GM21381 (cell line): Measurements from ENCODE around the gene ZNF552.

Source experiments
- ATAC-seq: cut with Tn5 transposase; IDR thresholded peaks from one replicate; pipeline ENCODE4 v1.9.1; 2021; ENCODE audit warnings: mild to moderate bottlenecking, moderate library complexity; ENCODE audit not compliant: unreplicated experiment

The ZNF552 gene

GRCh38 chr19:57779220-57779845 lies 35.4 kb downstream of the ZNF552 start:
- no peak for ATAC-seq

DNA sequence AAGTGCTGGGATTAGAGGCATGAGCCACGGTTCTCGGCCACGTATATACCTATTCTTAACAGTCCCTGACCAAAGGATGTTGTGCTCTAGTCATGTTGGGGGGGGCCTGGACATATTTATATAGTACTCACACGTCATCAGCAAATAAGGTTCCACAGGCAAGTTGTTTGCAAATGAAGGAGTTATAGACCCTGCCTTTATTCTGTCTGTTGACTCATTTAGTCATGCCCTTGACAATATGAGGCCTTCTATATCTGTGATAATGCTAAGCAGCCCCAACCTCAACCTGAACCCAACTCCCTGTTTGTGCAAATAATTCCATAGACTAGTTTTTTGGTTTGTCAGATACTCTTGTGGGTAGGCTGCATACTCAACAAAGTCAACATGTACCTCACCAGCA lies 36.4 kb downstream of the ZNF552 start:
- no peak for ATAC-seq

- no peak for ATAC-seq
Measured at GRCh38 chr19:57776764-57777296, 37.9 kb downstream of the ZNF552 start.

DNA sequence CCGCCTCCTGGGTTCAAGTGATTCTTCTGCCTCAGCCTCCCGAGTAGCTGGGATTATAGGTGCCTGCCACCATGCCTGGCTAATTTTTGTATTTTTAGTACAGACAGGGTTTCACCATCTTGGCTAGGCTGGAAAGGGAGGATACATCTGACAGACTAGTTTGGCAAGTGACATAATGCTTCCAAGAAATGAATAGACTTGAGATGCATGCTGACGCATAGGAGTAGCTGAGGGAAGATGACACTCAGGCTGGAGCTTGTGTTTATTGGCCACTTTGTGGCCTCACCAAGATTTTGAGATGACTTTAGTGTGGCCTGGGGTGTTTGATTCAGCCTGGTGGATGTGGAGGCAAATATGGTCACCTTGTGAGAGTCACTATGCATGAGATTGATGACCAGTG lies 41.2 kb downstream of the ZNF552 start:
- ATAC-seq: no peak

GRCh38 chr19:57771417-57771816 lies 43.3 kb downstream of the ZNF552 start:
- no peak for ATAC-seq

DNA sequence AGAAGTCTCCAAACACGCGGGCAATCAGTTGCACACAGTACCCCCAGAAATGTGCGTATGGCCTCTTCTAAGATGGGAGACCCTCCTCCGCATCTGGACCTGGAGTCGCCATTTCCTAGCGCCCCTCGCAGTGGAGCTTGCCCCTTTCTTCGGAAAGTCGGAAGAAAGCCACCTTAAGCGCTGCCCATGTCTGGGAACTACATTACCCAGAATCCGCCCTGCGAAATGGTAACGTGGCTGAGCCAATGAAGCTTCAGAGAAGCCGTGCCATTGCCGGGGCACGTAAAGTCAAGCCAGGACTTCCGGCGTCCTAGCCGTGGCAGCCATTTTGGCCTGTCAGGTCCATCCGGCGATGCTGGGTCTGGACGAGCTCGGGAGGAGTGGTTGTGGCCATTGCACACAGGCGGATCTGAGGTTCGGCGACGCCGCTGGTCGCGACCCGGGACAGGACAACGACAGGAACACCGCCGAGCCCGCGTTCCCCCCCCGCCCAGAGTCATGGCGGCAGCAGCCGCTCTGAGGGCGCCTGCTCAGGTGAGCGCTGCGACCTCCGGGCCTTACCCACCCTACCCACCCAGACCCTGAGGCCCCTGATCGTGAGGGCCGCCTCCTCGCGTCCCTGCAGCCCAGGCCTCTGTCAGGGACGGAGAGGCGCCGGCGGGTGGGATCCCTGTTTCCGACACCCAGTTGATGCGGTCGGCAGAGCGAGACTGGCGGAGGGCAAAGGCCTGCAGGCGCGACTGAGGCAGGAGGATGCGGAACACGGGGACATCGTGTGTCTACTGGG lies 45.2 kb downstream of the ZNF552 start, which contains the start of gene ZNF586:
ZNF586 (plus strand) TSS at position 332 of the 787 bp plus-strand sequence; CDS start at position 499, 167 bp downstream.
- ATAC-seq: peak; percentile 98

- no peak for ATAC-seq
Measured at GRCh38 chr19:57759096-57759495, 55.6 kb downstream of the ZNF552 start.

DNA sequence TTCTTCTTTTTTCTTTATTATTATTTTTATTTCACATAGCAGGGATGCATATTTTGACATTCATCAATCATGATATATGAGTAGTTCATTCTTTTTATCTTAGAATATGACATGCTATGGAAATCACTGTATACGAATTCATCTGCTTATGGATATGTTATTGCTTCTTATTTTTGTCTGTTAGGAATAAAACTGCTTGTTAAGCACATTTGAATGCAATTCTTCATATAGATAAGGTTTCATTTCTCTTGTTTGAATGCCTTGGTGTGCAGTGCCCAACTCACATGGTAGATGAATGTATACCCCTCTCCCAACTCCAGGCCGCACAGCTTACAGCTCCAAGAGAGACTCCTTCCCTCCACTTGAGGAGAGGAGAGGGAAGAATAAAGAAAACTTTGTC lies 56.8 kb downstream of the ZNF552 start:
- ATAC-seq: no peak
